Neural cell (in vitro differentiated cells): ENCODE data around the gene MAT2B. TPM values are rescaled to one million over a fixed set of nuclear protein-coding genes. Genes with fewer than 3 reads are reported as not detected.

ENCODE experiments used
- H2AFZ ChIP-seq: fragments of 200-600, 300-800 bp; sonication (generic), shearing (Covaris generic); 2 replicates; pipeline ENCODE4 v1.6.0; 2014; ENCODE audit warnings: low read depth, mild to moderate bottlenecking, antibody characterized with exemption, low read length, moderate library complexity
- H3F3A ChIP-seq: fragments of 200-600 bp; shearing (Covaris generic); 2 replicates; pipeline ENCODE4 v1.6.1; 2016; ENCODE audit warnings: mild to moderate bottlenecking, moderate library complexity, mixed read lengths, antibody characterized with exemption, low read length; ENCODE audit not compliant: insufficient read depth, poor library complexity, severe bottlenecking
- H3K27ac ChIP-seq: fragments of 200-600, 300-800 bp; sonication (generic), shearing (Covaris generic); 2 replicates; pipeline ENCODE4 v1.5.1; 2014; ENCODE audit warnings: mild to moderate bottlenecking, low read length, moderate library complexity
- H3K27me3 ChIP-seq: fragments of 300-800, 200-600 bp; sonication (generic), shearing (Covaris generic); 2 replicates; pipeline ENCODE4 v1.6.0; 2014; ENCODE audit warnings: mild to moderate bottlenecking, low read depth, low read length, moderate library complexity; ENCODE audit not compliant: insufficient read depth
- H3K36me3 ChIP-seq: fragments of 300-800, 200-600 bp; sonication (generic), shearing (Covaris generic); 2 replicates; pipeline ENCODE4 v1.5.1; 2014; ENCODE audit warnings: mild to moderate bottlenecking, antibody characterized with exemption, low read length, moderate library complexity; ENCODE audit not compliant: insufficient read depth
- H3K4me2 ChIP-seq: fragments of 300-800, 200-600 bp; sonication (generic), shearing (Covaris generic); 2 replicates; pipeline ENCODE4 v1.6.0; 2014; ENCODE audit warnings: mild to moderate bottlenecking, low read length
- H3K4me3 ChIP-seq: fragments of 300-800, 200-600 bp; sonication (generic), shearing (Covaris generic); 2 replicates; pipeline ENCODE4 v1.5.1; 2014; ENCODE audit warnings: mild to moderate bottlenecking, low read length, moderate library complexity
- H3K79me2 ChIP-seq: fragments of 200-600 bp; shearing (Covaris generic); replicated peaks from 2 replicates; pipeline ENCODE4 v1.6.0; 2014; ENCODE audit warnings: mild to moderate bottlenecking, low read length, moderate library complexity; ENCODE audit not compliant: insufficient read depth
- H3K9ac ChIP-seq: fragments of 300-800, 200-600 bp; sonication (generic), shearing (Covaris generic); 2 replicates; pipeline ENCODE4 v1.6.1; 2016; ENCODE audit warnings: mild to moderate bottlenecking, low read length, mixed read lengths
- H3K9me2 ChIP-seq: fragments of 200-600 bp; shearing (Covaris generic); 2 replicates; pipeline ENCODE4 v1.6.1; 2016; ENCODE audit warnings: mild to moderate bottlenecking, low read length, mixed read lengths; ENCODE audit not compliant: insufficient read depth
- H3K9me3 ChIP-seq: fragments of 200-600, 300-800 bp; sonication (generic), shearing (Covaris generic); 2 replicates; pipeline ENCODE4 v1.6.1; 2016; ENCODE audit warnings: mild to moderate bottlenecking, mixed run types, low read length, moderate library complexity, mixed read lengths
- H4K20me1 ChIP-seq: fragments of 200-600 bp; shearing (Covaris generic); 2 replicates; pipeline ENCODE4 v1.6.1; 2016; ENCODE audit warnings: mild to moderate bottlenecking, mixed run types; ENCODE audit not compliant: insufficient read depth
- EP300 ChIP-seq: fragments of 450-650 bp; conservative IDR thresholded peaks from 2 replicates; pipeline ENCODE4 v1.6.1; 2014; ENCODE audit warnings: antibody characterized with exemption, mild to moderate bottlenecking, moderate library complexity; ENCODE audit not compliant: poor library complexity, severe bottlenecking
- EZH2 ChIP-seq: fragments of 200-600, 300-800 bp; shearing (Covaris generic), sonication (generic); IDR thresholded peaks from 2 replicates; pipeline ENCODE4 v1.6.1; 2014; ENCODE audit warnings: antibody characterized with exemption, low read length, borderline replicate concordance, mild to moderate bottlenecking; ENCODE audit not compliant: insufficient read depth, poor library complexity, severe bottlenecking
- MXI1 ChIP-seq: fragments of 450-650 bp; conservative IDR thresholded peaks from 2 replicates; pipeline ENCODE4 v1.6.1; 2014; ENCODE audit warnings: antibody characterized with exemption, mild to moderate bottlenecking; ENCODE audit not compliant: poor library complexity, severe bottlenecking
- POLR2AphosphoS5 ChIP-seq: IDR thresholded peaks from 2 replicates; pipeline ENCODE4 v1.6.1; 2012
- RAD21 ChIP-seq: fragments of 450-650 bp; conservative IDR thresholded peaks from 2 replicates; pipeline ENCODE4 v1.6.1; 2014; ENCODE audit warnings: antibody characterized with exemption, mild to moderate bottlenecking, moderate library complexity
- SMC3 ChIP-seq: fragments of 450-650 bp; conservative IDR thresholded peaks from 2 replicates; pipeline ENCODE4 v1.6.1; 2014; ENCODE audit warnings: antibody characterized with exemption, mild to moderate bottlenecking, moderate library complexity; ENCODE audit not compliant: poor library complexity
- TAF1 ChIP-seq: IDR thresholded peaks from 2 replicates; pipeline ENCODE4 v1.6.1; 2012; ENCODE audit warnings: low read depth
- polyA plus RNA-seq: library from polyadenylated mRNA; depleted of rRNA; stranded (reverse); fragments of >200 nt; gene quantifications from 2 replicates; pipeline ENCODE4 v1.2.3, GENCODE V29; 2014
- TF ChIP-seq, protein P1 (sequence below): fragments of 450-650 bp; IDR thresholded peaks from 2 replicates; pipeline ENCODE4 v1.5.1; 2014; ENCODE audit warnings: antibody characterized with exemption, mild to moderate bottlenecking, moderate library complexity; ENCODE audit not compliant: poor library complexity, severe bottlenecking
- TF ChIP-seq, protein P2 (sequence below): IDR thresholded peaks from 2 replicates; pipeline ENCODE4 v1.6.1; 2012; ENCODE audit warnings: borderline replicate concordance

MAT2B gene
- polyA plus RNA-seq, 1 donor from 2014 or later: 31.8 TPM

DNA sequence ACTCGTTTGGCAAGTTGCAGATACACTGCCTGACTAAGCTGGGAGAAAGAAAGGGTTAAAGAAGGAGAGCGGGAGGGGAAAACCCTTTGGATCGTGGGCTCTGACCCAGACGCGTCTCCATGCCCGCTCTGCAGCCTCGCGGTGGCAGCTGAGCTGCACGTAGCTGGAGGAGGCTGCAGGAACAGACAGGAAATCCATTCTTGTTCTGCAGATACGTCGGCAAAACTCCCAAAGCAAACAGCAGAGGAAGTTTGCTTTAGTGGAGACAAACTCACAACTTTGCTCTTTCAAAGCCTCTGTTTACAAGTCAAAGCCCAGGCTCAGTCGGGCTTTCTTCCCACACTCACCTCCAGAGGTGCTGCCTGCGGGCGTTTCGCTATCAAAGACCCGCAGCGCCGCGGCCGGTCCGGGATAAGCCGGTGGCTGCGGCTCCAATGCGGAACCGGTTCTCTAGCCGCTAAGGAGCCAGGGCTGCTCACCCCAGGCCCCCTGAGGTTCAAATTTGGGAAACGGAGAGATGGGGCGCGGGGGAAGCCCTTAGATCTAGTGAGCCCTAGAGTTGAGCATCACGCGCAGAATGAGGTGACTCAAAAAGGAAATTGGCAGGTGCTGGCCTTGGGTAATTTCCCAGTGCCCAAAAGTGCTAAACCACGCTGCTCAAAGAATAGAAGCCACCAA is 60.7 kb downstream of the MAT2B start:
- H3F3A ChIP-seq: no peaks in the 10 kb centered on the region
- H2AFZ ChIP-seq: no peak overlapping the region
- TF ChIP-seq EZH2: no peak
- peak; percentile 37 for TF ChIP-seq RAD21
- TF ChIP-seq POLR2AphosphoS5: no peak
- TF ChIP-seq, protein P1, sequence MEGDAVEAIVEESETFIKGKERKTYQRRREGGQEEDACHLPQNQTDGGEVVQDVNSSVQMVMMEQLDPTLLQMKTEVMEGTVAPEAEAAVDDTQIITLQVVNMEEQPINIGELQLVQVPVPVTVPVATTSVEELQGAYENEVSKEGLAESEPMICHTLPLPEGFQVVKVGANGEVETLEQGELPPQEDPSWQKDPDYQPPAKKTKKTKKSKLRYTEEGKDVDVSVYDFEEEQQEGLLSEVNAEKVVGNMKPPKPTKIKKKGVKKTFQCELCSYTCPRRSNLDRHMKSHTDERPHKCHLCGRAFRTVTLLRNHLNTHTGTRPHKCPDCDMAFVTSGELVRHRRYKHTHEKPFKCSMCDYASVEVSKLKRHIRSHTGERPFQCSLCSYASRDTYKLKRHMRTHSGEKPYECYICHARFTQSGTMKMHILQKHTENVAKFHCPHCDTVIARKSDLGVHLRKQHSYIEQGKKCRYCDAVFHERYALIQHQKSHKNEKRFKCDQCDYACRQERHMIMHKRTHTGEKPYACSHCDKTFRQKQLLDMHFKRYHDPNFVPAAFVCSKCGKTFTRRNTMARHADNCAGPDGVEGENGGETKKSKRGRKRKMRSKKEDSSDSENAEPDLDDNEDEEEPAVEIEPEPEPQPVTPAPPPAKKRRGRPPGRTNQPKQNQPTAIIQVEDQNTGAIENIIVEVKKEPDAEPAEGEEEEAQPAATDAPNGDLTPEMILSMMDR: peak; percentile 26
- TF ChIP-seq, protein P2, sequence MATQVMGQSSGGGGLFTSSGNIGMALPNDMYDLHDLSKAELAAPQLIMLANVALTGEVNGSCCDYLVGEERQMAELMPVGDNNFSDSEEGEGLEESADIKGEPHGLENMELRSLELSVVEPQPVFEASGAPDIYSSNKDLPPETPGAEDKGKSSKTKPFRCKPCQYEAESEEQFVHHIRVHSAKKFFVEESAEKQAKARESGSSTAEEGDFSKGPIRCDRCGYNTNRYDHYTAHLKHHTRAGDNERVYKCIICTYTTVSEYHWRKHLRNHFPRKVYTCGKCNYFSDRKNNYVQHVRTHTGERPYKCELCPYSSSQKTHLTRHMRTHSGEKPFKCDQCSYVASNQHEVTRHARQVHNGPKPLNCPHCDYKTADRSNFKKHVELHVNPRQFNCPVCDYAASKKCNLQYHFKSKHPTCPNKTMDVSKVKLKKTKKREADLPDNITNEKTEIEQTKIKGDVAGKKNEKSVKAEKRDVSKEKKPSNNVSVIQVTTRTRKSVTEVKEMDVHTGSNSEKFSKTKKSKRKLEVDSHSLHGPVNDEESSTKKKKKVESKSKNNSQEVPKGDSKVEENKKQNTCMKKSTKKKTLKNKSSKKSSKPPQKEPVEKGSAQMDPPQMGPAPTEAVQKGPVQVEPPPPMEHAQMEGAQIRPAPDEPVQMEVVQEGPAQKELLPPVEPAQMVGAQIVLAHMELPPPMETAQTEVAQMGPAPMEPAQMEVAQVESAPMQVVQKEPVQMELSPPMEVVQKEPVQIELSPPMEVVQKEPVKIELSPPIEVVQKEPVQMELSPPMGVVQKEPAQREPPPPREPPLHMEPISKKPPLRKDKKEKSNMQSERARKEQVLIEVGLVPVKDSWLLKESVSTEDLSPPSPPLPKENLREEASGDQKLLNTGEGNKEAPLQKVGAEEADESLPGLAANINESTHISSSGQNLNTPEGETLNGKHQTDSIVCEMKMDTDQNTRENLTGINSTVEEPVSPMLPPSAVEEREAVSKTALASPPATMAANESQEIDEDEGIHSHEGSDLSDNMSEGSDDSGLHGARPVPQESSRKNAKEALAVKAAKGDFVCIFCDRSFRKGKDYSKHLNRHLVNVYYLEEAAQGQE: no peak
- no peak for TF ChIP-seq MXI1
- TF ChIP-seq EP300: no peak
- no peak for TF ChIP-seq TAF1
- TF ChIP-seq SMC3: peak; percentile 24
- no peaks in the 10 kb centered on the region for H3K36me3 ChIP-seq
- H3K4me2 ChIP-seq: peak overlapping the region; percentile 41
- no peak overlapping the region for H3K9ac ChIP-seq
- no peaks in the 10 kb centered on the region for H3K79me2 ChIP-seq
- peak overlapping the region; percentile 59 for H3K4me3 ChIP-seq
- H3K27me3 ChIP-seq: peaks cover 28% of the 10 kb centered on the region
- no peak overlapping the region for H3K27ac ChIP-seq
- no peaks in the 10 kb centered on the region for H4K20me1 ChIP-seq
- no peaks in the 10 kb centered on the region for H3K9me3 ChIP-seq
- H3K9me2 ChIP-seq: no peaks in the 10 kb centered on the region

DNA sequence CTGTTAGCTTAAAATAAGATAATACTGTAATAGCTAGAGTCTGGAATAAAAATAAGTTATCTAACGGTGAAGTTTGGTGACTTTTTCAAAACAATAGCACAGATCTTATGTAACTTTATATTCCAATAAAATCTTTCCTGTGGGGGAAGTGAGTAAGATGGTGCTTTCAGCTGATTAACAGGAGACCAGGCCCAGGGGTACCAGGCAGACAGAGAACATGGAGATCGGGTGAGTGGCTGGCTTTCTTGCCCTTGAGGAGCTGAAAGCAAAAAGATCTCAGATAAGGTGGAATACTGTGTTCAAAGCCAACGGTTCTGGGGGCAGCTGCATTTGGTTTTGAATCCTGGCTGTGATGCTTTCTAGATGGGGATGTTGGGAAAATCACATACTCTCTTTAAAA is 61.3 kb downstream of the MAT2B start:
- no peak overlapping the region for H3K9ac ChIP-seq
- no peak overlapping the region for H2AFZ ChIP-seq
- H4K20me1 ChIP-seq: no peaks in the 10 kb centered on the region
- no peaks in the 10 kb centered on the region for H3F3A ChIP-seq
- peaks cover 28% of the 10 kb centered on the region for H3K27me3 ChIP-seq
- no peaks in the 10 kb centered on the region for H3K9me3 ChIP-seq
- TF ChIP-seq POLR2AphosphoS5: no peak
- TF ChIP-seq, protein P2: no peak
- TF ChIP-seq TAF1: no peak
- no peaks in the 10 kb centered on the region for H3K36me3 ChIP-seq
- H3K4me2 ChIP-seq: no peak overlapping the region
- H3K4me3 ChIP-seq: no peak overlapping the region
- H3K79me2 ChIP-seq: no peaks in the 10 kb centered on the region
- no peak overlapping the region for H3K27ac ChIP-seq
- no peaks in the 10 kb centered on the region for H3K9me2 ChIP-seq
